Esophagus muscularis mucosa (tissue), 4 donors: ENCODE results near the gene SART1. TPM values are rescaled to one million over a fixed set of nuclear protein-coding genes. Genes with fewer than 3 reads are reported as not detected.

Experiments used
- DNase-seq: peaks from one replicate; pipeline ENCODE4 v3.0.0-alpha.2; 2017; ENCODE audit errors: extremely low spot score
- H3K27ac ChIP-seq, 4 donors: fragments of 200-600 bp; sonication (generic); replicated peaks in 1 of 4; 1 replicate in 3 of 4; 2 replicates in 1 of 4; pipeline ENCODE4 v1.5.1; 2016 to 2019; ENCODE audit warnings: mild to moderate bottlenecking in 1 of 4
- H3K27me3 ChIP-seq, 4 donors: fragments of 200-600 bp; sonication (generic); one replicate each; pipeline versions ENCODE4 v1.5.1 to v1.6.0; 2016 to 2019
- H3K36me3 ChIP-seq, 4 donors: fragments of 200-600 bp; sonication (generic); one replicate each; pipeline ENCODE4 v1.5.1; 2016 to 2019
- H3K4me1 ChIP-seq, 4 donors: fragments of 200-600 bp; sonication (generic); one replicate each; pipeline ENCODE4 v1.5.1; 2016 to 2019
- H3K4me3 ChIP-seq, 4 donors: fragments of 200-600 bp; sonication (generic); 1 replicate in 2 of 4; 2 replicates in 2 of 4; pipeline ENCODE4 v1.5.1; 2016 to 2019; ENCODE audit warnings: mild to moderate bottlenecking in 4 of 4, moderate library complexity in 1 of 4
- H3K9me3 ChIP-seq, 4 donors: fragments of 200-600 bp; sonication (generic); 1 replicate in 3 of 4; 2 replicates in 1 of 4; pipeline ENCODE4 v1.5.1; 2016 to 2019
- EP300 ChIP-seq: sonication (generic); formaldehyde crosslinking; IDR thresholded peaks from one replicate; pipeline ENCODE4 v1.6.1; 2017; ENCODE audit warnings: antibody characterized with exemption
- POLR2A ChIP-seq: fragments of 450-650 bp; IDR thresholded peaks from one replicate; pipeline ENCODE4 v1.6.1; 2017; ENCODE audit warnings: antibody characterized with exemption, moderate library complexity, mild to moderate bottlenecking, low read depth
- POLR2AphosphoS5 ChIP-seq, 2 donors: sonication (generic); formaldehyde crosslinking; IDR thresholded peaks; one replicate each; pipeline ENCODE4 v1.6.1; 2017; ENCODE audit warnings: antibody characterized with exemption in 2 of 2
- WGBS: methylation state at CpG from one replicate; pipeline ENCODE4 v1.1.5; 2018; 5-methylcytosine and 5-hydroxymethylcytosine counted together
- intact Hi-C: fragments of 100-400 bp; cut with DNase I; formaldehyde crosslinking; loops from one replicate; pipeline ENCODE4 v1.15.1; 2023
- total RNA-seq, 4 donors: library from RNA; depleted of rRNA; stranded (reverse); fragments of >200 nt; gene quantifications; one replicate each; pipeline versions ENCODE4 v1.1.0 to v1.2.1, GENCODE V29; 2016
- TF ChIP-seq, protein P1 (sequence below), 3 experiments: fragments of 200-600 bp in 2 of 3; fragments of 450-650 bp in 1 of 3; sonication (generic) in 2 of 3; IDR thresholded peaks; one replicate each; pipeline ENCODE4 v1.5.1; 2017 to 2019; ENCODE audit warnings: antibody characterized with exemption in 3 of 3, mild to moderate bottlenecking in 2 of 3, moderate library complexity in 1 of 3

The SART1 gene, protein sequence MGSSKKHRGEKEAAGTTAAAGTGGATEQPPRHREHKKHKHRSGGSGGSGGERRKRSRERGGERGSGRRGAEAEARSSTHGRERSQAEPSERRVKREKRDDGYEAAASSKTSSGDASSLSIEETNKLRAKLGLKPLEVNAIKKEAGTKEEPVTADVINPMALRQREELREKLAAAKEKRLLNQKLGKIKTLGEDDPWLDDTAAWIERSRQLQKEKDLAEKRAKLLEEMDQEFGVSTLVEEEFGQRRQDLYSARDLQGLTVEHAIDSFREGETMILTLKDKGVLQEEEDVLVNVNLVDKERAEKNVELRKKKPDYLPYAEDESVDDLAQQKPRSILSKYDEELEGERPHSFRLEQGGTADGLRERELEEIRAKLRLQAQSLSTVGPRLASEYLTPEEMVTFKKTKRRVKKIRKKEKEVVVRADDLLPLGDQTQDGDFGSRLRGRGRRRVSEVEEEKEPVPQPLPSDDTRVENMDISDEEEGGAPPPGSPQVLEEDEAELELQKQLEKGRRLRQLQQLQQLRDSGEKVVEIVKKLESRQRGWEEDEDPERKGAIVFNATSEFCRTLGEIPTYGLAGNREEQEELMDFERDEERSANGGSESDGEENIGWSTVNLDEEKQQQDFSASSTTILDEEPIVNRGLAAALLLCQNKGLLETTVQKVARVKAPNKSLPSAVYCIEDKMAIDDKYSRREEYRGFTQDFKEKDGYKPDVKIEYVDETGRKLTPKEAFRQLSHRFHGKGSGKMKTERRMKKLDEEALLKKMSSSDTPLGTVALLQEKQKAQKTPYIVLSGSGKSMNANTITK
- 10 to 100 TPM; 47.8 to 65.0 (median 58.7) TPM for total RNA-seq

DNA sequence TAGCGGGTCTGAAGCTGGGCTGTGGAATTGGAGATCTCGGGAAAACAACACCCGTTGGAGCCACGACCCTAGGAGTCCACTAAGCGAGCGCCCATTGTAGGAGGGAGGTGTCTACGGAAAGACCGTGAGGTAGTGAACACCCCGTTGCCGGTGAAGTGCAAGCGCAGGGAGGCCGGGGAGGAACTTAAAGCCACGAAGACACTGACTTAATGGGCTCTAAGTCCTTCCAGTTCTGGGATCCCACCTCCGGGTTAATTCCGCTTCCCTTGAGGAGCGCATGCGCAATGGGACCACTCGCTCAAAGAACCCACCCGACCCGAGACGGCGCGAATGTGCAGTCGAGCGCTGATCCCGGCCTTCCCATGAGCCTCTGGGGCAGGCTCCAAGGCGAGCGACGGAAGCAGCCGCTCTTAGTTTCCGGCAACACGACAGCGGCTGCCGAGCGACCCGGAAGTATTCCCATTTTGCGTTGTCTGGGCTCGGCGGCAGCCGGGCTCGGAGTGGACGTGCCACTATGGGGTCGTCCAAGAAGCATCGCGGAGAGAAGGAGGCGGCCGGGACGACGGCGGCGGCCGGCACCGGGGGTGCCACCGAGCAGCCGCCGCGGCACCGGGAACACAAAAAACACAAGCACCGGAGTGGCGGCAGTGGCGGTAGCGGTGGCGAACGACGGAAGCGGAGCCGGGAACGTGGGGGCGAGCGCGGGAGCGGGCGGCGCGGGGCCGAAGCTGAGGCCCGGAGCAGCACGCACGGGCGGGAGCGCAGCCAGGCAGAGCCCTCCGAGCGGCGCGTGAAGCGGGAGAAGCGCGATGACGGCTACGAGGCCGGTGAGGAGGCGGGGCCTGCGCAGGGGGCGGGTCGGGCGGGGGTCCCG is at the start of gene SART1:
SART1 (plus strand) TSS at position 468 of the 874 bp plus-strand sequence; CDS start at position 515, 47 bp downstream.
- Histone ChIP-seq H3K9me3 (no peaks in the 10 kb centered on the region), H3K36me3 (peaks cover 24 to 31% (median 28%) of the 10 kb centered on the region in 4 donors), H3K4me3 (peak within 1 kb of the TSS; percentile 92 to 99 (median 96)), H3K27me3 (peaks cover 0 to 12% (median 0%) of the 10 kb centered on the region in 4 donors), H3K4me1 (peaks cover 23 to 34% (median 32%) of the 10 kb centered on the region in 4 donors), H3K27ac (peak within 1 kb of the TSS; percentile 84 to 92 (median 91))
- intact Hi-C loops, result loop anchor here (1.0 to 5.0 kb wide), 2 partner anchors 41 to 73 kb away; partner anchors contain the start of genes BANF1, EIF1AD and FIBP
- TF ChIP-seq EP300, result no peak
- TF ChIP-seq, protein P1, sequence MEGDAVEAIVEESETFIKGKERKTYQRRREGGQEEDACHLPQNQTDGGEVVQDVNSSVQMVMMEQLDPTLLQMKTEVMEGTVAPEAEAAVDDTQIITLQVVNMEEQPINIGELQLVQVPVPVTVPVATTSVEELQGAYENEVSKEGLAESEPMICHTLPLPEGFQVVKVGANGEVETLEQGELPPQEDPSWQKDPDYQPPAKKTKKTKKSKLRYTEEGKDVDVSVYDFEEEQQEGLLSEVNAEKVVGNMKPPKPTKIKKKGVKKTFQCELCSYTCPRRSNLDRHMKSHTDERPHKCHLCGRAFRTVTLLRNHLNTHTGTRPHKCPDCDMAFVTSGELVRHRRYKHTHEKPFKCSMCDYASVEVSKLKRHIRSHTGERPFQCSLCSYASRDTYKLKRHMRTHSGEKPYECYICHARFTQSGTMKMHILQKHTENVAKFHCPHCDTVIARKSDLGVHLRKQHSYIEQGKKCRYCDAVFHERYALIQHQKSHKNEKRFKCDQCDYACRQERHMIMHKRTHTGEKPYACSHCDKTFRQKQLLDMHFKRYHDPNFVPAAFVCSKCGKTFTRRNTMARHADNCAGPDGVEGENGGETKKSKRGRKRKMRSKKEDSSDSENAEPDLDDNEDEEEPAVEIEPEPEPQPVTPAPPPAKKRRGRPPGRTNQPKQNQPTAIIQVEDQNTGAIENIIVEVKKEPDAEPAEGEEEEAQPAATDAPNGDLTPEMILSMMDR (IDR thresholded peaks at IDR 0.05), result peak in 1 of 3 experiments; percentile 43
- TF ChIP-seq POLR2A, result peak; percentile 18
- peak; percentile 89 to 99 for TF ChIP-seq POLR2AphosphoS5 (IDR thresholded peaks at IDR 0.05)
- under 1% methylated on average over 35 of the region's 97 CpGs for WGBS
- DNase-seq, result peak; percentile 99

DNA sequence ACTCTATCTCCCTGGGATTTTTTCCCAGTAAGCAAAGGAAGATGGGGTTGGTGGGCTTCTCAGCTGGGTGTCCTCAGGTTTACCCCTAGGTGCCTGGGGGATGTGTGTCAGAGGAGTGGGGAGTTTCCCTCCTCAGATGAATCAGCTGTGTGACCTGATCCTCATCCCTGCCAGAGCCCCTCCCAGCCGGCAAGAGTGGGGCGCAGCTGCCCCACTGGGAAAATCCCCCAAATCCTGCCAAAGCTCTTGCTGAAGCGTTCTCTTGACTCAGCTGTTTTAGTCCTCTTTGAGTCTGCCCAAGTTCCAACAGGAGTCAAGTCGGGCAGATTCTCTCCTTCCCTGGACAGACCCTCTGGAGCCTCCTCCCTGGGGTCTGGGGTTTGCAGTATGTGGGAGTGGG is 48.7 kb upstream of the SART1 start:
- H3K9me3 ChIP-seq, result no peaks in the 10 kb centered on the region
- 27% methylated on average over 3 of the region's 4 CpGs for WGBS
- peaks cover 0 to 9% (median 0%) of the 10 kb centered on the region in 4 donors for H3K36me3 ChIP-seq
- peaks cover 45 to 57% (median 52%) of the 10 kb centered on the region in 4 donors for H3K4me1 ChIP-seq
- peak overlapping the region in 1 of 4 donors; percentile 13 for H3K27ac ChIP-seq
- H3K27me3 ChIP-seq, result no peaks in the 10 kb centered on the region
- TF ChIP-seq POLR2AphosphoS5 (IDR thresholded peaks at IDR 0.05) (no peak), EP300 (no peak), POLR2A (no peak)
- TF ChIP-seq, protein P1 (IDR thresholded peaks at IDR 0.05), result no peak
- H3K4me3 ChIP-seq, result no peak overlapping the region
- intact Hi-C loops, result no loop called here
- DNase-seq, result no peak

DNA sequence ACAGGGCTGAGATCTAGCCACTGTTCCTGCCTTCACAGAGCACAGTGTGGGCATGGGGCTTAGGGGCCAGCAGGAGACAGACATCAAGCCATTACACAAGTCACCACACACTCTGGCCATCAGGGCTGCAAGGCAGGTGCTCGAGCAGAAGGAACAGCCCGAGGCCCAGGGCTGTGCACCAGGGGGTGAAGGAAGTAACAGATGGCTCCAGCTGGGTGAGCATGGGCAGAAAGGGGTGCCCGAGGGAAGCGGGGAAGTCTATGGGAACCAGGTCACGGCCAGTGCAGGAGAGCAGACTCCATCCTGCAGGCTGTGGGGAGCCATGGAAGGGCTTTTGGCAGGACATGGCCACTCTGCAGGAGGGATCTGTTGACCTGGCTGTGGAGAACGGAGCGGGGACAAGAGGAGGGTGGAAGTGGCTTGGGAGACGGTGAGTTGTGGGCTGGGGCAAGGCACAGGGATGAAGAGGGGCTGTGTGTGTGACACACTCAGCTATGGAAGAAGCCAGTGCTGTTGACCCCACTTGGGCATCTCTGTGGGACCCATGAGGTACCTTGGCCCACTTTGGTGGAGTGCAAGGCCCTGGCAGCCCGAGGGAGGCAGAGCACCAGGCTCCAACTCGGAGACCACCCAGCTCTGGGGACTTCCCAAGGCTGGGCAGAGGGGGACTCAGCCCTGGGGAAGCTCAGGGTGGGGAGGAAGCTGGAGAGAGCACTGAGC is 46.3 kb upstream of the SART1 start:
- Histone ChIP-seq H3K4me3 (peak overlapping the region; percentile 16 to 27 (median 19)), H3K4me1 (peaks cover 51 to 70% (median 64%) of the 10 kb centered on the region in 4 donors), H3K27me3 (no peaks in the 10 kb centered on the region), H3K36me3 (peaks cover 0 to 9% (median 0%) of the 10 kb centered on the region in 4 donors), H3K9me3 (no peaks in the 10 kb centered on the region), H3K27ac (peak overlapping the region; percentile 91 to 99 (median 94))
- TF ChIP-seq POLR2A (no peak), POLR2AphosphoS5 (IDR thresholded peaks at IDR 0.05) (no peak), EP300 (no peak)
- TF ChIP-seq, protein P1 (IDR thresholded peaks at IDR 0.05), result no peak
- 80% methylated on average over 8 of the region's 10 CpGs for WGBS
- no peak for DNase-seq
- intact Hi-C loops, result no loop called here
